Sigmoid colon (tissue), 7 donors: Measurements from ENCODE around the gene BRF1. TPM values are rescaled to one million over a fixed set of nuclear protein-coding genes. Genes with fewer than 3 reads are reported as not detected.

Experiments
- DNase-seq: peaks from one replicate; pipeline ENCODE4 v3.0.0-alpha.2; 2019
- H3K27ac ChIP-seq, 4 donors: fragments of 200-600 bp; sonication (generic); one replicate each; pipeline ENCODE4 v1.5.1; 2016 to 2019; ENCODE audit warnings: mild to moderate bottlenecking in 1 of 4
- H3K27me3 ChIP-seq, 3 donors: fragments of 200-600 bp; sonication (generic); one replicate each; pipeline ENCODE4 v1.5.1; 2019; ENCODE audit warnings: mild to moderate bottlenecking in 1 of 3
- H3K36me3 ChIP-seq, 4 donors: fragments of 200-600 bp; sonication (generic); one replicate each; pipeline ENCODE4 v1.5.1; 2016 to 2019
- H3K4me1 ChIP-seq, 4 donors: fragments of 200-600 bp; sonication (generic); one replicate each; pipeline ENCODE4 v1.5.1; 2017 to 2019
- H3K4me3 ChIP-seq, 4 donors: fragments of 200-600 bp; sonication (generic); one replicate each; pipeline ENCODE4 v1.5.1; 2017 to 2019; ENCODE audit warnings: mild to moderate bottlenecking in 2 of 4, moderate library complexity in 1 of 4
- H3K9me3 ChIP-seq, 4 donors: fragments of 200-600 bp in 3 of 4; sonication (generic) in 3 of 4; one replicate each; pipeline versions ENCODE4 v1.5.1 to v1.6.1; 2013 to 2019
- CTCF ChIP-seq, 4 experiments: fragments of 450-650 bp in 3 of 4; fragments of 200-600 bp in 1 of 4; IDR thresholded peaks; one replicate each; pipeline ENCODE4 v1.5.1; 2016 to 2019; ENCODE audit warnings: antibody characterized with exemption in 4 of 4, mild to moderate bottlenecking in 3 of 4, moderate library complexity in 2 of 4
- EP300 ChIP-seq, 4 donors: sonication (generic); formaldehyde crosslinking; IDR thresholded peaks; one replicate each; pipeline ENCODE4 v1.6.1; 2017; ENCODE audit warnings: antibody characterized with exemption in 4 of 4
- POLR2A ChIP-seq, 2 donors: fragments of 450-650 bp; IDR thresholded peaks; one replicate each; pipeline ENCODE4 v1.6.1; 2016; ENCODE audit warnings: antibody characterized with exemption in 2 of 2, mild to moderate bottlenecking in 2 of 2, moderate library complexity in 2 of 2
- POLR2AphosphoS5 ChIP-seq, 4 donors: sonication (generic); formaldehyde crosslinking; IDR thresholded peaks; one replicate each; pipeline ENCODE4 v1.6.1; 2017; ENCODE audit warnings: antibody characterized with exemption in 4 of 4
- WGBS, 2 donors: extraction: QIAGEN DNeasy Blood & Tissue Kit; methylation state at CpG; one replicate each; pipeline ENCODE4 v1.1.7; 2013; 5-methylcytosine and 5-hydroxymethylcytosine counted together
- intact Hi-C: fragments of 100-400 bp; cut with DNase I; formaldehyde crosslinking; loops from one replicate; pipeline ENCODE4 v1.15.1; 2023
- polyA plus RNA-seq, 3 donors: library from polyadenylated mRNA; stranded (reverse); fragments of 200-250 nt; gene quantifications; one replicate each; pipeline ENCODE4 v1.2.3, GENCODE V29; 2013
- total RNA-seq, 4 donors: library from RNA; depleted of rRNA; stranded (reverse); fragments of >200 nt; gene quantifications; one replicate each; pipeline ENCODE4 v1.1.0, GENCODE V29; 2016
- donor health status: healthy with polysubstance abuse.
- donor health status: Bipolar disorder and iron deficiency.
- donor health status: healthy.

BRF1 gene
- total and polyA plus RNA-seq, 7 donors: 9.0 to 39.2 (median 23.7) TPM

GRCh38 chr14:105323663-105324062 lies 22.9 kb upstream of the BRF1 start:
- TF ChIP-seq POLR2AphosphoS5 (IDR thresholded peaks at IDR 0.05) (no peak), CTCF (IDR thresholded peaks at IDR 0.05) (no peak), POLR2A (IDR thresholded peaks at IDR 0.05) (no peak), EP300 (IDR thresholded peaks at IDR 0.05) (no peak)
- WGBS, 2 donors: 96 to 97% methylated on average over 13 of the region's 13 CpGs
- no peaks in the 10 kb centered on the region for H3K27me3 ChIP-seq
- H3K9me3 ChIP-seq: no peaks in the 10 kb centered on the region
- H3K27ac ChIP-seq: peak overlapping the region in 3 of 4 donors; percentile 37 to 62 (median 54)
- no peaks in the 10 kb centered on the region for H3K36me3 ChIP-seq
- intact Hi-C loops: no loop called here
- H3K4me3 ChIP-seq: no peak overlapping the region
- H3K4me1 ChIP-seq: peaks cover 0 to 47% (median 32%) of the 10 kb centered on the region in 4 donors
- DNase-seq: no peak

DNA sequence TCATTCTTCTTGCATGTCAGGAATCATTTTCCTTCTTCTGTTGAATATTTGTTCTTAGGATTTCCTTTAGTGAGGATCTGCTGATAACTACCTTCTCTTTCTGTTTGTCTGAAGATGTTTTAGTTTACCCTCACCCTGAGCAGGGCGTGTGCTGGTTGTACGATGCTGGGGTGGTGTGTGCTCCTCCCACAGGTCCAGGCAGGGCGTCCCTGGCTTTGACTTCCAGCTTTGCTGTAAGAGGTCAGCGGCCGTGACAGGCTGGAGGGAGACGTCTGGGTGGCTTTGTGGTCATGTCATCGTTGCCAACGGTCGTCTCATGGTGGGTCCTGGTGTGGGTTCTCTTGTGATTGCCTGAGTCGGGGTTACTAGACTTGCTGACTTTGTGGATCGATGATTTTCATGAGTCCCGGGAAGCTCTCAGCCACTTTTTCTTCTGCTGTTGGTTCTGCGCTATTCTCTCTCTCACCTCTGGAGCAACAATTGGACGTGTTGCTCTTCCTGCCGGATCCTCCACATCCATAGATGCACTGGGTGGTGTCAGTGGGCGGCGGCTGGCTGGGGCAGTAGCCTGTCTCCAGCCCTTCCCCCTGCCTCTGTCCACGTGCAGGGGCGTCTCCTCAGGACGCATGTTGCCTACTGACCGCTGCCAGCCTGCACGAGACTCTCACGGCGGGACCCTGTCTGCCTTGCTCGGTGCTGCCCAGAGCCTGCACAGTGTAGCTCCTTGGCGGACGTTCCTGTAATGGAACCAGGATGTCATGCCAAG lies 22.2 kb upstream of the BRF1 start:
- peaks cover 0 to 50% (median 33%) of the 10 kb centered on the region in 4 donors for H3K4me1 ChIP-seq
- intact Hi-C loops: no loop called here

DNA sequence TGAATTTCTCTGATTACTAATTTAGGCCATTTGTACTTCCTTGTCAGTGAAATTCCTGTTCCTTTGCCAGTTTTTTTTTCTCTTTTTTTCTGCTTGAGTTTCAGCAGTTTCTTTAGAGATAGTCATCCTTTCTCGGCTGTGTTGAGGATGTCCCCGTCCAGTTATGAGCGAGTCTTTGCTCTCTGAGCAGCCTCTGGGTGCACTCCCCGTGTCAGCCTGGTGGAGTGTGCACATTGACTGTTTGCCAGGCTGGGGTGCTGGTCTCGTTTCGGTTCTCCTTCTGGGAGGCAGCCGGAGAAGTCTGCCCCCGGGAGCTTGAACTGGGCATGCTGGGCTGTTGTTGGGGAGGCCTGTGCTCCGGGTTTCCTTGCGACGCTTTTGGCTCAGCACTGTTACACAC lies 16.7 kb upstream of the BRF1 start:
- peak overlapping the region; percentile 53 to 91 (median 80) for H3K27ac ChIP-seq
- H3K4me1 ChIP-seq: peaks cover 0 to 46% (median 40%) of the 10 kb centered on the region in 4 donors
- H3K36me3 ChIP-seq: no peaks in the 10 kb centered on the region
- no peaks in the 10 kb centered on the region for H3K27me3 ChIP-seq
- TF ChIP-seq CTCF (IDR thresholded peaks at IDR 0.05) (peak in 2 of 4 experiments; percentile 21 to 39), EP300 (IDR thresholded peaks at IDR 0.05) (no peak)
- DNase-seq: no peak
- intact Hi-C loops: loop anchor here (10.0 kb wide), 1 partner anchor 73 kb away; the partner anchor contains the start of gene BTBD6
- no peaks in the 10 kb centered on the region for H3K9me3 ChIP-seq
- H3K4me3 ChIP-seq: peak overlapping the region in 2 of 4 donors; percentile 16 to 18
- WGBS, 2 donors: 62 to 71% methylated on average over 11 of the region's 11 CpGs

More for the DNA sequence above, 22.2 kb upstream of the BRF1 start:
- H3K4me3 ChIP-seq: no peak overlapping the region
- H3K27me3 ChIP-seq: no peaks in the 10 kb centered on the region
- no peak for DNase-seq
- no peaks in the 10 kb centered on the region for H3K36me3 ChIP-seq
- TF ChIP-seq POLR2A (IDR thresholded peaks at IDR 0.05): no peak
- no peak for TF ChIP-seq CTCF (IDR thresholded peaks at IDR 0.05)
- peak in 1 of 4 donors; percentile 37 for TF ChIP-seq POLR2AphosphoS5 (IDR thresholded peaks at IDR 0.05)
- WGBS, 2 donors: 83 to 86% methylated on average over 27 of the region's 27 CpGs
- no peaks in the 10 kb centered on the region for H3K9me3 ChIP-seq
- peak overlapping the region in 3 of 4 donors; percentile 37 to 62 (median 54) for H3K27ac ChIP-seq

- DNase-seq: no peak
- Histone ChIP-seq H3K27me3 (no peaks in the 10 kb centered on the region), H3K9me3 (no peaks in the 10 kb centered on the region), H3K36me3 (no peaks in the 10 kb centered on the region), H3K4me1 (peaks cover 0 to 45% (median 40%) of the 10 kb centered on the region in 4 donors), H3K4me3 (peak overlapping the region in 2 of 4 donors; percentile 16 to 18), H3K27ac (peak overlapping the region; percentile 53 to 91 (median 80))
- TF ChIP-seq POLR2AphosphoS5 (IDR thresholded peaks at IDR 0.05): peak in 1 of 4 donors; percentile 22
- no peak for TF ChIP-seq CTCF (IDR thresholded peaks at IDR 0.05)
- no peak for TF ChIP-seq POLR2A (IDR thresholded peaks at IDR 0.05)
- WGBS, 2 donors: 53 to 71% methylated on average over 18 of the region's 18 CpGs
- intact Hi-C loops: loop anchor here (10.0 kb wide), 1 partner anchor 72 kb away; the partner anchor contains the start of gene BTBD6
Observed at GRCh38 chr14:105316968-105317510, 16.2 kb upstream of the BRF1 start.
